H1 (cell line): Measurements from ENCODE around the gene YAP1. TPM values are rescaled to one million over a fixed set of nuclear protein-coding genes. Genes with fewer than 3 reads are reported as not detected.

Source experiments
- ASH2L ChIP-seq: fragments of 200-600, 300-600 bp; sonication (generic); IDR thresholded peaks from one replicate; pipeline ENCODE4 v1.7.1; 2017; ENCODE audit warnings: low read length
- BCL11A ChIP-seq, 2 experiments: IDR thresholded peaks; one replicate each; pipeline ENCODE4 v1.6.1; 2011; ENCODE audit warnings: low read depth in 2 of 2, low read length in 2 of 2, mild to moderate bottlenecking in 2 of 2
- BRCA1 ChIP-seq: IDR thresholded peaks from 2 replicates; pipeline ENCODE4 v1.6.1; 2012; ENCODE audit warnings: low read depth, low read length, improper control_type of control experiment
- CEBPB ChIP-seq: IDR thresholded peaks from 2 replicates; pipeline ENCODE4 v1.6.1; 2012; ENCODE audit warnings: low read depth, low read length
- CHD7 ChIP-seq: fragments of 300-600 bp; sonication (generic); IDR thresholded peaks from 2 replicates; pipeline ENCODE4 v1.7.1; 2012; ENCODE audit warnings: low read length, moderate library complexity, mild to moderate bottlenecking, inconsistent platforms; ENCODE audit not compliant: insufficient replicate concordance
- CREB1 ChIP-seq: IDR thresholded peaks from 2 replicates; pipeline ENCODE4 v1.6.1; 2012; ENCODE audit warnings: inconsistent platforms
- EGR1 ChIP-seq: IDR thresholded peaks from 2 replicates; pipeline ENCODE4 v1.6.1; 2011; ENCODE audit warnings: low read depth, low read length, borderline replicate concordance
- EP300 ChIP-seq, 2 experiments: IDR thresholded peaks; 1 replicate in 1 of 2; 2 replicates in 1 of 2; pipeline ENCODE4 v1.6.1; 2011 to 2012; ENCODE audit warnings: low read depth in 2 of 2, low read length in 2 of 2, mild to moderate bottlenecking in 2 of 2, borderline replicate concordance in 1 of 2, inconsistent platforms in 1 of 2, moderate library complexity in 1 of 2
- FOSL1 ChIP-seq: IDR thresholded peaks from 2 replicates; pipeline ENCODE4 v1.6.1; 2011; ENCODE audit warnings: mild to moderate bottlenecking, low read depth, low read length, moderate library complexity; ENCODE audit not compliant: insufficient read depth
- SIN3A ChIP-seq, 2 experiments: IDR thresholded peaks in 1 of 2; conservative IDR thresholded peaks in 1 of 2; 2 replicates each; pipeline ENCODE4 v1.6.1; 2011 to 2012; ENCODE audit warnings: low read length in 2 of 2, improper control_type of control experiment in 1 of 2, low read depth in 1 of 2, mild to moderate bottlenecking in 1 of 2
- SIX5 ChIP-seq: IDR thresholded peaks from 2 replicates; pipeline ENCODE4 v1.6.1; 2011; ENCODE audit warnings: mild to moderate bottlenecking, low read depth, low read length
- SUZ12 ChIP-seq: fragments of 200-600 bp; sonication (generic); IDR thresholded peaks from 2 replicates; pipeline ENCODE4 v1.6.1; 2012; ENCODE audit warnings: mild to moderate bottlenecking, inconsistent platforms, low read length, moderate library complexity, mixed read lengths
- polyA plus RNA-seq, 7 experiments: library from polyadenylated mRNA; depleted of rRNA in 3 of 7; stranded (reverse) in 5 of 7; unstranded in 2 of 7; fragments of >200 nt in 5 of 7; fragments of 200-250 nt in 2 of 7; gene quantifications; 1 replicate in 5 of 7; 2 replicates in 1 of 7; 4 replicates in 1 of 7; pipeline versions ENCODE4 v1.2.1 to v1.2.3, GENCODE V29; 2011 to 2013; ENCODE audit warnings: missing spikeins in 2 of 7, mixed read lengths in 2 of 7
- total RNA-seq: library from RNA; stranded (reverse); fragmentation: NEBNext Ultra II Directional; extraction: Animal tissue kit (Norgen Biotek cat#: 25700); gene quantifications from 2 replicates; pipeline ENCODE4 v1.2.1, GENCODE V29; 2021

The YAP1 gene
- total and polyA plus RNA-seq, 2 of the 8 experiments (the other 6 are each of a cell fraction or from before 2014, with no cell fraction given), result 62.0 to 108 TPM

- TF ChIP-seq CHD7 (peak; percentile 92), ASH2L (peak; percentile 75), EP300 (IDR thresholded peaks at IDR 0.05; ENCODE audit: borderline replicate concordance in 1 of 2, low read depth in 2 of 2, low read length in 2 of 2) (peak in 1 of 2 experiments; percentile 80; a peak in 1 of 3 replicates), SIN3A (conservative IDR thresholded peaks at IDR 0.05 in 1 of 2, IDR thresholded peaks at IDR 0.05 in 1 of 2; ENCODE audit: low read depth in 1 of 2, low read length in 2 of 2) (no peak), SUZ12 (no peak), EGR1 (peak; percentile 60; the same call in 1 of the 2 replicates), CREB1 (no peak), CEBPB (no peak), SIX5 (no peak), BRCA1 (no peak), FOSL1 (no peak), BCL11A (IDR thresholded peaks at IDR 0.05; ENCODE audit: low read depth in 2 of 2, low read length in 2 of 2) (peak in 1 of 2 experiments; percentile 2)
Measured at GRCh38 chr11:102197670-102198139, 87.5 kb downstream of the YAP1 start (continued).
